AG04450 (cell line): Measurements from ENCODE around the gene NPPB. TPM values are rescaled to one million over a fixed set of nuclear protein-coding genes. Genes with fewer than 3 reads are reported as not detected.

ENCODE experiments used
- polyA plus RNA-seq: library from polyadenylated mRNA; depleted of rRNA; stranded (reverse); fragments of >200 nt; gene quantifications from 2 replicates; pipeline ENCODE4 v1.2.3, GENCODE V29; 2011; rRNA removed
- small RNA-seq: library from RNA; depleted of rRNA; stranded (forward); fragments of <200 nt; gene quantifications from one replicate; pipeline ENCODE3, GENCODE V24; 2012; ENCODE audit warnings: low read depth; ENCODE audit not compliant: insufficient read length

The NPPB gene
- polyA plus RNA-seq, 1 experiment: not detected

Small RNA genes lying within 50 kb of the gene (small RNA-seq; reads per million reads assigned to genes)
- gene RF02156: not detected
- not detected for gene RF02157
- gene RF02158: not detected

Other genes starting within 250 kb of the NPPB start
- gene FBXO2, start 204.5 kb downstream of the NPPB start, polyA plus RNA-seq: 1.3 and 1.5 TPM in 2 replicates
- 12.3 and 14.8 TPM in 2 replicates for gene FBXO44, start 204.1 kb downstream of the NPPB start, polyA plus RNA-seq
- 6.9 and 8.0 TPM in 2 replicates for gene FBXO6, start 194.7 kb downstream of the NPPB start, polyA plus RNA-seq
- 34.9 and 41.7 TPM in 2 replicates for gene MAD2L2, start 177.8 kb downstream of the NPPB start, polyA plus RNA-seq
- gene DRAXIN, start 167.2 kb downstream of the NPPB start, polyA plus RNA-seq: 0.04 and 0.05 TPM in 2 replicates
- gene AGTRAP, start 122.8 kb downstream of the NPPB start, polyA plus RNA-seq: 26.8 and 39.0 TPM in 2 replicates
- 0.11 and 0.32 TPM in 2 replicates for gene C1orf167, start 96.8 kb downstream of the NPPB start, polyA plus RNA-seq
- 7.7 and 8.8 TPM in 2 replicates for gene MTHFR, start 53.0 kb downstream of the NPPB start, polyA plus RNA-seq
- 9.0 and 10.7 TPM in 2 replicates for gene CLCN6, start 52.8 kb downstream of the NPPB start, polyA plus RNA-seq
- gene NPPA, start 11.2 kb downstream of the NPPB start, polyA plus RNA-seq: not detected in 2 replicates
- 35.8 and 45.5 TPM in 2 replicates for gene KIAA2013, start 67.5 kb upstream of the NPPB start, polyA plus RNA-seq
- gene PLOD1, start 75.8 kb upstream of the NPPB start, polyA plus RNA-seq: 314 and 427 TPM in 2 replicates
- 43.9 and 53.9 TPM in 2 replicates for gene MFN2, start 121.5 kb upstream of the NPPB start, polyA plus RNA-seq
- gene MIIP, start 160.6 kb upstream of the NPPB start, polyA plus RNA-seq: 9.0 and 10.2 TPM in 2 replicates
- gene TNFRSF8, start 204.4 kb upstream of the NPPB start, polyA plus RNA-seq: 0.22 and 0.27 TPM in 2 replicates